ENCODE measurements around the gene C14orf39.

C14orf39 gene

GRCh38 chr14:60506985-60507829, 21.3 kb upstream of the C14orf39 start:
- no peak for TF ChIP-seq CTCF (IDR thresholded peaks at IDR 0.05)

GRCh38 chr14:60506462-60506984, 20.7 kb upstream of the C14orf39 start:
- no peak for TF ChIP-seq CTCF (IDR thresholded peaks at IDR 0.05)

- no peak for TF ChIP-seq CTCF (IDR thresholded peaks at IDR 0.05)
Measured at GRCh38 chr14:60506010-60506409, 20.1 kb upstream of the C14orf39 start.

GRCh38 chr14:60505448-60505847, 19.6 kb upstream of the C14orf39 start:
- no peak for TF ChIP-seq CTCF (IDR thresholded peaks at IDR 0.05)

GRCh38 chr14:60502541-60502940, 16.7 kb upstream of the C14orf39 start:
- TF ChIP-seq CTCF (IDR thresholded peaks at IDR 0.05): no peak

- TF ChIP-seq CTCF (IDR thresholded peaks at IDR 0.05): no peak
Measured at GRCh38 chr14:60495946-60496345, 10.1 kb upstream of the C14orf39 start.

- no peak for TF ChIP-seq CTCF (IDR thresholded peaks at IDR 0.05)
Measured at GRCh38 chr14:60490270-60490669, 4.4 kb upstream of the C14orf39 start.

All from LNCAP (cell line).